ENCODE results near the gene TEX11.
"Not testable (repeated sequence)": the region's sequence is repeated elsewhere in the genome, so short reads cannot be mapped to it uniquely, and the experiment has no call there.

The TEX11 gene

GRCh38 chrX:70553516-70553915 is 355.0 kb downstream of the TEX11 start:
- H3K36me3 ChIP-seq (ENCODE audit: control insufficient read depth in 1 of 2, insufficient read depth in 2 of 2, low read length in 2 of 2): no peaks in the 10 kb centered on the region
- H3K9me3 ChIP-seq (ENCODE audit: control insufficient read depth in 1 of 2, low read length in 2 of 2): no peaks in the 10 kb centered on the region
- no peak overlapping the region for H3K9ac ChIP-seq (ENCODE audit: low read depth in 1 of 2, low read length in 2 of 2)
- H3K27me3 ChIP-seq (ENCODE audit: control insufficient read depth in 1 of 2, insufficient read depth in 2 of 2, low read length in 2 of 2): no peaks in the 10 kb centered on the region
- peaks cover 0 to 3% of the 10 kb centered on the region in 2 donors for H3K4me1 ChIP-seq (ENCODE audit: control insufficient read depth in 1 of 2, insufficient read depth in 2 of 2, low read length in 2 of 2)
- H3K27ac ChIP-seq (ENCODE audit: low read depth, low read length): no peak overlapping the region
- H3K4me3 ChIP-seq (ENCODE audit: low read depth in 1 of 2, low read length in 2 of 2): no peak overlapping the region

GRCh38 chrX:70552130-70552704 is 356.3 kb downstream of the TEX11 start:
- peaks cover 0 to 3% of the 10 kb centered on the region in 2 donors for H3K4me1 ChIP-seq (ENCODE audit: control insufficient read depth in 1 of 2, insufficient read depth in 2 of 2, low read length in 2 of 2)
- H3K4me3 ChIP-seq (ENCODE audit: low read depth in 1 of 2, low read length in 2 of 2): no peak overlapping the region
- no peaks in the 10 kb centered on the region for H3K36me3 ChIP-seq (ENCODE audit: control insufficient read depth in 1 of 2, insufficient read depth in 2 of 2, low read length in 2 of 2)
- H3K27me3 ChIP-seq (ENCODE audit: control insufficient read depth in 1 of 2, insufficient read depth in 2 of 2, low read length in 2 of 2): no peaks in the 10 kb centered on the region
- no peak overlapping the region for H3K27ac ChIP-seq (ENCODE audit: low read depth, low read length)
- no peak overlapping the region for H3K9ac ChIP-seq (ENCODE audit: low read depth in 1 of 2, low read length in 2 of 2)
- H3K9me3 ChIP-seq (ENCODE audit: control insufficient read depth in 1 of 2, low read length in 2 of 2): no peaks in the 10 kb centered on the region

GRCh38 chrX:70549429-70549828 is 359.1 kb downstream of the TEX11 start:
- H3K27me3 ChIP-seq (ENCODE audit: control insufficient read depth in 1 of 2, insufficient read depth in 2 of 2, low read length in 2 of 2): no peaks in the 10 kb centered on the region
- H3K27ac ChIP-seq (ENCODE audit: low read depth, low read length): no peak overlapping the region
- H3K9me3 ChIP-seq (ENCODE audit: control insufficient read depth in 1 of 2, low read length in 2 of 2): no peaks in the 10 kb centered on the region
- H3K4me1 ChIP-seq (ENCODE audit: control insufficient read depth in 1 of 2, insufficient read depth in 2 of 2, low read length in 2 of 2): peaks cover 0 to 3% of the 10 kb centered on the region in 2 donors
- H3K9ac ChIP-seq (ENCODE audit: low read depth in 1 of 2, low read length in 2 of 2): no peak overlapping the region
- H3K4me3 ChIP-seq (ENCODE audit: low read depth in 1 of 2, low read length in 2 of 2): no peak overlapping the region
- H3K36me3 ChIP-seq (ENCODE audit: control insufficient read depth in 1 of 2, insufficient read depth in 2 of 2, low read length in 2 of 2): no peaks in the 10 kb centered on the region

- Histone ChIP-seq H3K27ac (ENCODE audit: low read depth, low read length) (no peak overlapping the region), H3K27me3 (ENCODE audit: control insufficient read depth in 1 of 2, insufficient read depth in 2 of 2, low read length in 2 of 2) (no peaks in the 10 kb centered on the region)
Observed at GRCh38 chrX:70535198-70535597, 373.3 kb downstream of the TEX11 start.

GRCh38 chrX:70527610-70528345 is 380.7 kb downstream of the TEX11 start:
- no peaks in the 10 kb centered on the region for H3K9me3 ChIP-seq (ENCODE audit: control insufficient read depth in 1 of 2, low read length in 2 of 2)
- H3K4me3 ChIP-seq (ENCODE audit: low read depth in 1 of 2, low read length in 2 of 2): no peak overlapping the region
- H3K36me3 ChIP-seq (ENCODE audit: control insufficient read depth in 1 of 2, insufficient read depth in 2 of 2, low read length in 2 of 2): no peaks in the 10 kb centered on the region
- H3K27me3 ChIP-seq (ENCODE audit: control insufficient read depth in 1 of 2, insufficient read depth in 2 of 2, low read length in 2 of 2): no peaks in the 10 kb centered on the region
- H3K27ac ChIP-seq (ENCODE audit: low read depth, low read length): no peak overlapping the region
- H3K4me1 ChIP-seq (ENCODE audit: control insufficient read depth in 1 of 2, insufficient read depth in 2 of 2, low read length in 2 of 2): no peaks in the 10 kb centered on the region
- no peak overlapping the region for H3K9ac ChIP-seq (ENCODE audit: low read depth in 1 of 2, low read length in 2 of 2)

More at GRCh38 chrX:70535198-70535597, 373.3 kb downstream of the TEX11 start:
- no peak overlapping the region for H3K9ac ChIP-seq (ENCODE audit: low read depth in 1 of 2, low read length in 2 of 2)
- H3K9me3 ChIP-seq (ENCODE audit: control insufficient read depth in 1 of 2, low read length in 2 of 2): no peaks in the 10 kb centered on the region
- no peaks in the 10 kb centered on the region for H3K4me1 ChIP-seq (ENCODE audit: control insufficient read depth in 1 of 2, insufficient read depth in 2 of 2, low read length in 2 of 2)
- H3K4me3 ChIP-seq (ENCODE audit: low read depth in 1 of 2, low read length in 2 of 2): no peak overlapping the region
- H3K36me3 ChIP-seq (ENCODE audit: control insufficient read depth in 1 of 2, insufficient read depth in 2 of 2, low read length in 2 of 2): no peaks in the 10 kb centered on the region

GRCh38 chrX:70527053-70527452 is 381.5 kb downstream of the TEX11 start:
- Histone ChIP-seq H3K4me3 (ENCODE audit: low read depth in 1 of 2, low read length in 2 of 2) (no peak overlapping the region), H3K9ac (ENCODE audit: low read depth in 1 of 2, low read length in 2 of 2) (no peak overlapping the region), H3K36me3 (ENCODE audit: control insufficient read depth in 1 of 2, insufficient read depth in 2 of 2, low read length in 2 of 2) (no peaks in the 10 kb centered on the region), H3K9me3 (ENCODE audit: control insufficient read depth in 1 of 2, low read length in 2 of 2) (no peaks in the 10 kb centered on the region), H3K27me3 (ENCODE audit: control insufficient read depth in 1 of 2, insufficient read depth in 2 of 2, low read length in 2 of 2) (no peaks in the 10 kb centered on the region), H3K4me1 (ENCODE audit: control insufficient read depth in 1 of 2, insufficient read depth in 2 of 2, low read length in 2 of 2) (no peaks in the 10 kb centered on the region), H3K27ac (ENCODE audit: low read depth, low read length) (no peak overlapping the region)

GRCh38 chrX:70525733-70526132 is 382.8 kb downstream of the TEX11 start:
- Histone ChIP-seq H3K9me3 (ENCODE audit: control insufficient read depth in 1 of 2, low read length in 2 of 2) (no peaks in the 10 kb centered on the region), H3K9ac (ENCODE audit: low read depth in 1 of 2, low read length in 2 of 2) (no peak overlapping the region), H3K36me3 (ENCODE audit: control insufficient read depth in 1 of 2, insufficient read depth in 2 of 2, low read length in 2 of 2) (no peaks in the 10 kb centered on the region), H3K4me1 (ENCODE audit: control insufficient read depth in 1 of 2, insufficient read depth in 2 of 2, low read length in 2 of 2) (no peaks in the 10 kb centered on the region), H3K27me3 (ENCODE audit: control insufficient read depth in 1 of 2, insufficient read depth in 2 of 2, low read length in 2 of 2) (no peaks in the 10 kb centered on the region), H3K27ac (ENCODE audit: low read depth, low read length) (no peak overlapping the region), H3K4me3 (ENCODE audit: low read depth in 1 of 2, low read length in 2 of 2) (no peak overlapping the region)

GRCh38 chrX:70515692-70516091 is 392.8 kb downstream of the TEX11 start:
- H3K27ac ChIP-seq (ENCODE audit: low read depth, low read length); H3K27me3 ChIP-seq (ENCODE audit: control insufficient read depth in 1 of 2, insufficient read depth in 2 of 2, low read length in 2 of 2); H3K36me3 ChIP-seq (ENCODE audit: control insufficient read depth in 1 of 2, insufficient read depth in 2 of 2, low read length in 2 of 2); H3K9me3 ChIP-seq (ENCODE audit: control insufficient read depth in 1 of 2, low read length in 2 of 2); H3K9ac ChIP-seq (ENCODE audit: low read depth in 1 of 2, low read length in 2 of 2); H3K4me3 ChIP-seq (ENCODE audit: low read depth in 1 of 2, low read length in 2 of 2); H3K4me1 ChIP-seq (ENCODE audit: control insufficient read depth in 1 of 2, insufficient read depth in 2 of 2, low read length in 2 of 2): not testable (repeated sequence)

- H3K9me3 ChIP-seq (ENCODE audit: control insufficient read depth in 1 of 2, low read length in 2 of 2); H3K9ac ChIP-seq (ENCODE audit: low read depth in 1 of 2, low read length in 2 of 2); H3K27me3 ChIP-seq (ENCODE audit: control insufficient read depth in 1 of 2, insufficient read depth in 2 of 2, low read length in 2 of 2): not testable (repeated sequence)
Observed at GRCh38 chrX:70515270-70515669, 393.2 kb downstream of the TEX11 start.

GRCh38 chrX:70509078-70509477 is 399.4 kb downstream of the TEX11 start:
- no peaks in the 10 kb centered on the region for H3K27me3 ChIP-seq (ENCODE audit: control insufficient read depth in 1 of 2, insufficient read depth in 2 of 2, low read length in 2 of 2)
- H3K36me3 ChIP-seq (ENCODE audit: control insufficient read depth in 1 of 2, insufficient read depth in 2 of 2, low read length in 2 of 2): peaks cover 0 to 3% of the 10 kb centered on the region in 2 donors
- H3K9ac ChIP-seq (ENCODE audit: low read depth in 1 of 2, low read length in 2 of 2): no peak overlapping the region
- no peaks in the 10 kb centered on the region for H3K9me3 ChIP-seq (ENCODE audit: control insufficient read depth in 1 of 2, low read length in 2 of 2)
- no peaks in the 10 kb centered on the region for H3K4me1 ChIP-seq (ENCODE audit: control insufficient read depth in 1 of 2, insufficient read depth in 2 of 2, low read length in 2 of 2)
- H3K27ac ChIP-seq (ENCODE audit: low read depth, low read length): no peak overlapping the region
- H3K4me3 ChIP-seq (ENCODE audit: low read depth in 1 of 2, low read length in 2 of 2): no peak overlapping the region

More at GRCh38 chrX:70515270-70515669, 393.2 kb downstream of the TEX11 start:
- H3K36me3 ChIP-seq (ENCODE audit: control insufficient read depth in 1 of 2, insufficient read depth in 2 of 2, low read length in 2 of 2); H3K4me3 ChIP-seq (ENCODE audit: low read depth in 1 of 2, low read length in 2 of 2); H3K27ac ChIP-seq (ENCODE audit: low read depth, low read length); H3K4me1 ChIP-seq (ENCODE audit: control insufficient read depth in 1 of 2, insufficient read depth in 2 of 2, low read length in 2 of 2): not testable (repeated sequence)
